Loucy (cell line): ENCODE results near the gene CACNA1D.

Experiments used
- CTCF ChIP-seq: fragments of 200-600 bp; sonication (generic); conservative IDR thresholded peaks from 2 replicates; pipeline ENCODE4 v1.5.1; 2014; ENCODE audit warnings: mild to moderate bottlenecking, antibody characterized with exemption, low read length
- EZH2phosphoT487 ChIP-seq: fragments of 200-600 bp; IDR thresholded peaks from 2 replicates; pipeline ENCODE4 v1.6.1; 2018; ENCODE audit warnings: antibody characterized with exemption, mild to moderate bottlenecking, moderate library complexity, borderline replicate concordance

DNA sequence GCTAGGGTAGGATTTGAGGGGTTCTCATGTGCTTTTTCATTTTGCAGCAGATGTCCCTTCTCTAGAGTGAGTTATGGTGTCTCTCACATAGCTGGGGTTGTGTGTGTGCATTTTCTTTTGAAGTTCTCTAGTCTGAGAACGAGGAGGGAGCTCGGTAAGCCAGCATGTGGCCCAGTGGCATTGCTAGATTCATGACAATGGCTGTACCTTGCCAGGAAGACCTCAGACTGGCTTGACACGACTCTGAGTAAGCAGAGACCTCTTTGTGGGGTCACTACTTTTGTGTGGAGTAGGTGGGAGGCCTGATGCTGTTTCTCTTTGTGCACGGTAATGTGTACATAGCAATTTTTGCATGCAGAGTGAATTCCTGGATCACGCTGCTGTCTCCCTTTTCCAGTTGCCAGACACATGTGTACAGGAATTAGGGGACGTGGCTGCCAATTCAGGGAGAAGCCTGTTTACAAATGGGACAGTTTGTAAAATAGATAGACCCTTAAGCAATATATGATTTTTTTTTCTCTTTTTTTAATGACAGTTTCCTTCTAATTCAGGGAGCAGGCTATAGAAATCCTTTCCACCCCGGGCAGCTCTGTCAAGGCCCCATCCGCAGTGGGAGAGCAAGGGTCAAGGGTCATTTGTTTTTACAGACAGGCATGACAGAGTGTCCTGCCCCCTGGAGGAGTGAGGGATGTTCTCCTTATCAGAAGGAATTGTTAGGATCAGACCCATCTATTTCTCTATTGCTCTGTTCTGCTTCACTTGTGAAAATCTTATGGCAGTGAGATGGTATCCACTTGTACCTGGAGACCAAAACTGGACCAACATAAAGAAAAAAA is 4.6 kb downstream of the CACNA1D start:
- no peak for TF ChIP-seq CTCF
- TF ChIP-seq EZH2phosphoT487: no peak
